Sigmoid colon (tissue), 4 donors: ENCODE measurements around the gene NXN.

Experiments
- POLR2A ChIP-seq, 2 donors: fragments of 450-650 bp; IDR thresholded peaks; one replicate each; pipeline ENCODE4 v1.6.1; 2016; ENCODE audit warnings: antibody characterized with exemption in 2 of 2, mild to moderate bottlenecking in 2 of 2, moderate library complexity in 2 of 2
- POLR2AphosphoS5 ChIP-seq, 4 donors: sonication (generic); formaldehyde crosslinking; IDR thresholded peaks; one replicate each; pipeline ENCODE4 v1.6.1; 2017; ENCODE audit warnings: antibody characterized with exemption in 4 of 4
- TF ChIP-seq, protein P1 (sequence below), 4 experiments: fragments of 450-650 bp in 3 of 4; fragments of 200-600 bp in 1 of 4; IDR thresholded peaks; one replicate each; pipeline ENCODE4 v1.5.1; 2016 to 2019; ENCODE audit warnings: antibody characterized with exemption in 4 of 4, mild to moderate bottlenecking in 3 of 4, moderate library complexity in 2 of 4

DNA sequence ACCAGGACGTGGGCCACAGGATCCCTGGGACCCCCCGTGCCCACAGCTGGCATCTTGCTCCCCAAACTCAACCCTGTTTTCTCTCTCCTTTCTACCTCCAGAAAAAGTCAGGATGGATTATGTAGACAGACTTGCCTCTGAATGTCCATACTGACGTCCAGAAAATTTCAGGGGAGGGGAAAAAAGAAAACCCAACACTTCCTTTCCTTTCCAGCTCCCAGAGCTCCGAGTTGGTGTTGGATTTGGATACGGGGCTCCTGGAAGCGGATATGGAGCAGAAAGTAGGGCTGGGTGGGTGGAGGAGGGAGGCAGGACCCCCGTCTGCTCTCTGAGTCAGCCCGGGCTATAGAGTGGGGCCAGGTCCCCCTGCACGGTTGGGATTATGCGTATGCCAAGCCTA lies 127.2 kb downstream of the NXN start:
- TF ChIP-seq, protein P1, sequence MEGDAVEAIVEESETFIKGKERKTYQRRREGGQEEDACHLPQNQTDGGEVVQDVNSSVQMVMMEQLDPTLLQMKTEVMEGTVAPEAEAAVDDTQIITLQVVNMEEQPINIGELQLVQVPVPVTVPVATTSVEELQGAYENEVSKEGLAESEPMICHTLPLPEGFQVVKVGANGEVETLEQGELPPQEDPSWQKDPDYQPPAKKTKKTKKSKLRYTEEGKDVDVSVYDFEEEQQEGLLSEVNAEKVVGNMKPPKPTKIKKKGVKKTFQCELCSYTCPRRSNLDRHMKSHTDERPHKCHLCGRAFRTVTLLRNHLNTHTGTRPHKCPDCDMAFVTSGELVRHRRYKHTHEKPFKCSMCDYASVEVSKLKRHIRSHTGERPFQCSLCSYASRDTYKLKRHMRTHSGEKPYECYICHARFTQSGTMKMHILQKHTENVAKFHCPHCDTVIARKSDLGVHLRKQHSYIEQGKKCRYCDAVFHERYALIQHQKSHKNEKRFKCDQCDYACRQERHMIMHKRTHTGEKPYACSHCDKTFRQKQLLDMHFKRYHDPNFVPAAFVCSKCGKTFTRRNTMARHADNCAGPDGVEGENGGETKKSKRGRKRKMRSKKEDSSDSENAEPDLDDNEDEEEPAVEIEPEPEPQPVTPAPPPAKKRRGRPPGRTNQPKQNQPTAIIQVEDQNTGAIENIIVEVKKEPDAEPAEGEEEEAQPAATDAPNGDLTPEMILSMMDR (IDR thresholded peaks at IDR 0.05): no peak
- TF ChIP-seq POLR2A (IDR thresholded peaks at IDR 0.05) (no peak), POLR2AphosphoS5 (IDR thresholded peaks at IDR 0.05) (no peak)
